GM12874 (cell line): ENCODE measurements around the gene SAMM50.

Experiments
- TF ChIP-seq, protein P1 (sequence below): IDR thresholded peaks from 2 replicates; pipeline ENCODE4 v1.5.1; 2011; ENCODE audit warnings: low read depth, mild to moderate bottlenecking, control low read depth, low read length, moderate library complexity; ENCODE audit not compliant: insufficient read depth

Gene SAMM50

DNA sequence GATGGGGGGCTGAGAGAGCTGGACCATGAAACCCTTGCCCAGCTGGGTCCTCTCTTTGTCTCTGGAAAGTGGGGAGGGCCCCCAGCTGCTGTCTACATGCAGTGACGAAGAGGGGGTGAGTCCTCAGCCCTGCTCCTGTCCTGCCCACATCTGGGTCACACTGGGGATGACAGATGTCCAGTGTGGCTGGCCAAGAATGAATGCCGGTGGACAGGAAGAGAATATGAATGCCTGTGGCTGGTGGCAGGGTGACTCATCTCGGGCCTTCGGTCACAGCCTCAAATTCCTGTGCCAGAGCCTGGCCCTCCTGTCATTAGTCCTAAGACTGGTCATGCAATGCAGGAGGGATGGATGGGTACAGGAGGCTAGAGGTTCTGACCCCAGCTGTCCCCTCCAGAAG is 33.9 kb upstream of the SAMM50 start:
- TF ChIP-seq, protein P1, sequence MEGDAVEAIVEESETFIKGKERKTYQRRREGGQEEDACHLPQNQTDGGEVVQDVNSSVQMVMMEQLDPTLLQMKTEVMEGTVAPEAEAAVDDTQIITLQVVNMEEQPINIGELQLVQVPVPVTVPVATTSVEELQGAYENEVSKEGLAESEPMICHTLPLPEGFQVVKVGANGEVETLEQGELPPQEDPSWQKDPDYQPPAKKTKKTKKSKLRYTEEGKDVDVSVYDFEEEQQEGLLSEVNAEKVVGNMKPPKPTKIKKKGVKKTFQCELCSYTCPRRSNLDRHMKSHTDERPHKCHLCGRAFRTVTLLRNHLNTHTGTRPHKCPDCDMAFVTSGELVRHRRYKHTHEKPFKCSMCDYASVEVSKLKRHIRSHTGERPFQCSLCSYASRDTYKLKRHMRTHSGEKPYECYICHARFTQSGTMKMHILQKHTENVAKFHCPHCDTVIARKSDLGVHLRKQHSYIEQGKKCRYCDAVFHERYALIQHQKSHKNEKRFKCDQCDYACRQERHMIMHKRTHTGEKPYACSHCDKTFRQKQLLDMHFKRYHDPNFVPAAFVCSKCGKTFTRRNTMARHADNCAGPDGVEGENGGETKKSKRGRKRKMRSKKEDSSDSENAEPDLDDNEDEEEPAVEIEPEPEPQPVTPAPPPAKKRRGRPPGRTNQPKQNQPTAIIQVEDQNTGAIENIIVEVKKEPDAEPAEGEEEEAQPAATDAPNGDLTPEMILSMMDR = no peak

DNA sequence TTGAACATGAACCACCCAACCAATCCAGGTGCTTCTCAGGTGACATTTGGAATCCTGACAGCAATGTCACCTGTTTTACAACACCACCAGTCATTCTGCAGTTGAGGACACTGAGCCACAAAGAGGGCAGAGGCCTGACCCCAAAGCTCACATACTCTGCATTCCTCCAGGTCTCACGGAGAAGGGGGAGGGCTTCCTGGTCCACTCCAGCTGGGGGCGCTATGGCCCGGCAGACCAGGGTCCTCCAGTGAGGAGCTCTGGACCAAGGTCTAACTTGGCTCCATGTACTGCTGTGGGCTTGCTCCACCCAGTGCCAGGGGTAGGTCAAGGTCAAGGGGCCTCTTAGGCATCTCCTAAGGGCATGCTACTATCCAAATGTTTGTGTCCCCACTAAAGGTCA is 33.1 kb upstream of the SAMM50 start:
- TF ChIP-seq, protein P1 = no peak

DNA sequence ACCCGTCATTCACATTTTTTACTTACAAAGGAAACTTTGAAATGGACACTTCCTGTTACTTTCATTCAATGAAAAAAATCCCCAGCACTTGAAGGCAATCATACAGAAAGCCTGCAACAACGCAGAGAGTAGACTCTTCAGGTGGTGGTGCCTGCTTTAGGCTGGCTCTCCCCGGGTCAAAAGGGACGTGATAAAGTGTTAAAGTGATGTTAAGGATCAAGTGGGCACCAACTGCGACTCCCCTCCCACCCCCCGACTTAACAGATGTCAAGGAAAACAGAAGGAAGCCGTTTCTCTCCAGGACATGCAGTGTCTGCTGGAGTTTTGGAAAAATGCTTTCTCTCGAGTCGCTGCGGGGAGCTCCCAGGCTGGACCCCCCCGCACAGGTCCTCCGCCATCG is 32.1 kb upstream of the SAMM50 start:
- TF ChIP-seq, protein P1 = no peak

DNA sequence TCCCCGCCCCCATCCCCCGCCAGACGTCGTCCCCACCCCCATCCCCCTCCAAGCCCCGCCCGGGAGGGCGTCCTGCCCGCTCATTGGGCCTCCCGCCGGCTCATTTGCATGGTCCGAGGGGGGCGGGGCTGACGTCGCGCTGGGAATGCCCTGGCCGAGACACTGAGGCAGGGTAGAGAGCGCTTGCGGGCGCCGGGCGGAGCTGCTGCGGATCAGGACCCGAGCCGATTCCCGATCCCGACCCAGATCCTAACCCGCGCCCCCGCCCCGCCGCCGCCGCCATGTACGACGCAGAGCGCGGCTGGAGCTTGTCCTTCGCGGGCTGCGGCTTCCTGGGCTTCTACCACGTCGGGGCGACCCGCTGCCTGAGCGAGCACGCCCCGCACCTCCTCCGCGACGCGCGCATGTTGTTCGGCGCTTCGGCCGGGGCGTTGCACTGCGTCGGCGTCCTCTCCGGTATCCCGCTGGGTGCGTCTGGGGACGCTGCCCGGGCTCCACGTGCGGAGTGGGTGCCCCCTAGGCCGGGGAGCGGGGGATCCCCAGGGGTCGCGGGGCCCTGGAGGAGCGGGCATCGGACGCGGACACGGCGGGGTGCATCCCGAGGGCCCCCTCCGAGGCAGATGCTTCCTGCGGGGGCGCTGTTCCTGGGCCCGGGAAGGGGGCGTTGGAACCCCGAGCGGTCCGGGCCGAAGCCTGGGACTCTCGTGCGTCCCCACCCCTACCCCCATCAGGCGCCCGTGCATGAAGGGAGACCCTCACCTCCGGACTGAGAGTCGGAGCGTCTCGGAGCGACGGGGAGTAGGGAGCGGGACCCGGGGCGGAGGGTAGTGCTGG is 31.4 kb upstream of the SAMM50 start, which contains the start of gene PNPLA3:
PNPLA3 (plus strand) TSS at position 175 of the 834 bp plus-strand sequence; CDS start at position 282, 107 bp downstream.
- TF ChIP-seq, protein P1 = no peak

DNA sequence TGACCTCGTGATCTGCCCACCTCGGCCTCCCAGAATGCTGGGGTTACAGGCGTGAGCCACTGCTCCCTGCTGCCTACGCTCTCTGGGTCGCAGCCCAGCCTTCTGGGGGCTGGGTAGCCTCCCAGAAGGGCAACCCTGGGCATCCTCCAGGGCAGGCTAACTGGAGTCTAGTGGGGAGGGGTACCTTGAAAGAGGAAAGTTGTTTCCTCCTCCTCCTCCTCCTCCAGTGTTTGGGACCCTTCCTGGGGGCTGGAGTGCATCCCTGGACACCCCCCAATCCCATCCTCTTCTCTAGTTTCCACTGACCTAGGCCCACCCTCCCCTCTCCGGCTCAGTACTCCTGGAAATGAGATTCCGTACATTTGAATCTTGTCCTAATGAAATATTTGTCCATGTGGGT is 30.4 kb upstream of the SAMM50 start:
- TF ChIP-seq, protein P1 = no peak

DNA sequence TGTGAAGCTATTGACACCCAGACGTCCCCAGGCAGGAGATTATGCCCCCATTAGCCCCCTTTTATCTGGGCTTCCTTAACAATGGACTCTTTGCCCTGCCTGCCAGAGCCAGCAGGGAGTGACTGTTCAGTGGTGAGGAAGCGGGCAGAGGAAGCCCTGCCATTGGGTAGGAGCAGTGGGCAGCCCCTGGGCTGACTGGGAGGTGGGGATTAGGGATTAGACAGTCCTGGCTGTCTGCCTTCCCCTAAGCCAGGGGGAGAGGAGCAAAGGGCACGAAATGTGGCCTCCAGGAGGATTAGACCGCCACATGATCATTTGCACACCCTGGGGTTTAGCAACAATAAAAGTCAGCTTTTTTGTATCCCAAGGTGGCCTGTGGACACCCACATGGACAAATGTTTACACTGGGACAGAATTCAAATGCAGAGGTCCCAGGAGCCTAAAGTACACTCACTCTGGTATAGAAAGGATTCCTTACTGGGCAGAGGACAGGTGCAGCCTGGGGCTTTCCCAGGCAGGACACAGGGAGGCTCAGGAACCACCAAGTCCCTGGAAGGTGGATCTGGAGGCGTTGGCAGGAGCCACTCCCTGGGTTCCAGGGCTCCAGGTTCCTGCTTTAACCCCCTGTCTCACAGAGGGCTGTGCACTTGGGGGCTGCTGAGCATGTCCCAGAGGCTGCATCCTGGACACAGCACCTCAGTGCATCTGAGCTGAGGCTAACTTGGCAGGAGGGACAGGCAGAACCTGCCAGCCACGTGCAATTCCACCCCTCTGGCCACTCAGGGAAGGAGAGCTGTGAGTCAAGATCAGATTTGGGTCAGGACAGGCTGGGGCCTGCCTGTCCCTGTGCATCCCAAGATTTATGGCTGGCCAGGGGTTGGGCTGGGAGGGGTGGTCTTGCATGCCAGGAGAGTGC is 29.6 kb upstream of the SAMM50 start:
- TF ChIP-seq, protein P1 = no peak

DNA sequence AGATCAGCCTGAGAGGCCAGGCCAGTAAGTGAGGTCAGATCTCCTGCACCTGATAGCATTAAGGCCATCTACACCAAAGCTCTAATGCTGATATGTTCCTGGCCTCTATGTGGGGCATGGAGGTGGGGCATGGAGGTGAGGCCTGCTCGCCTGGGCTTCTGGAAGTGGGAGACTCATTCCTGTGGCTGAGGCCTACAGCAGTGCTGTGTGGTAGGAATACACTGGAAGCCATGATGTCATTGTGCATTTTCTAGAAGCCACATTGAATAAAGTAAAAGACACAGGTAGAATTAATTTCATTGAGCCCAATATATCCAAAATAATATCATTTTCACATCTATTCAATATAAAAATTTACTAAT is 28.9 kb upstream of the SAMM50 start:
- TF ChIP-seq, protein P1 = no peak
